ENCODE measurements around the gene CSRNP3.

DNA sequence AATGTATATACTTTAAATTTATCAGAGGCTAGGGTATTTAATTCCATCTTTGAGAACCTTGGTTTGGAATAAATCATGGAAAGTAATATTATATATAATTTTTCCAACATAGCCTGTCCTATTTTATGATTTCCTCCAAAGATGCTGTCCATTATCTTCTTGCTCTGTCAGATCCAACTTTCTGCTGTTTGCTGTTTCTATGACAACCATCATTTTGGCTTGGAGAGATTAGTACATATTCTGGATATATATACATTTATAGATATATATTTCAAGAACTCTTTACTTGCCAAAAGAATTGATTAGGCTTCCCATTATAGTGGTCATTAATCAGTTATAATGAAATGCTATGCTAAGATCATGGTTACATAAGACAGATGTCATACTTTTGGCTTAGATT lies 31.3 kb downstream of the CSRNP3 start:
- TF ChIP-seq, protein P1, sequence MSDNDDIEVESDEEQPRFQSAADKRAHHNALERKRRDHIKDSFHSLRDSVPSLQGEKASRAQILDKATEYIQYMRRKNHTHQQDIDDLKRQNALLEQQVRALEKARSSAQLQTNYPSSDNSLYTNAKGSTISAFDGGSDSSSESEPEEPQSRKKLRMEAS (IDR thresholded peaks at IDR 0.05): no peak
- TF ChIP-seq, protein P2, sequence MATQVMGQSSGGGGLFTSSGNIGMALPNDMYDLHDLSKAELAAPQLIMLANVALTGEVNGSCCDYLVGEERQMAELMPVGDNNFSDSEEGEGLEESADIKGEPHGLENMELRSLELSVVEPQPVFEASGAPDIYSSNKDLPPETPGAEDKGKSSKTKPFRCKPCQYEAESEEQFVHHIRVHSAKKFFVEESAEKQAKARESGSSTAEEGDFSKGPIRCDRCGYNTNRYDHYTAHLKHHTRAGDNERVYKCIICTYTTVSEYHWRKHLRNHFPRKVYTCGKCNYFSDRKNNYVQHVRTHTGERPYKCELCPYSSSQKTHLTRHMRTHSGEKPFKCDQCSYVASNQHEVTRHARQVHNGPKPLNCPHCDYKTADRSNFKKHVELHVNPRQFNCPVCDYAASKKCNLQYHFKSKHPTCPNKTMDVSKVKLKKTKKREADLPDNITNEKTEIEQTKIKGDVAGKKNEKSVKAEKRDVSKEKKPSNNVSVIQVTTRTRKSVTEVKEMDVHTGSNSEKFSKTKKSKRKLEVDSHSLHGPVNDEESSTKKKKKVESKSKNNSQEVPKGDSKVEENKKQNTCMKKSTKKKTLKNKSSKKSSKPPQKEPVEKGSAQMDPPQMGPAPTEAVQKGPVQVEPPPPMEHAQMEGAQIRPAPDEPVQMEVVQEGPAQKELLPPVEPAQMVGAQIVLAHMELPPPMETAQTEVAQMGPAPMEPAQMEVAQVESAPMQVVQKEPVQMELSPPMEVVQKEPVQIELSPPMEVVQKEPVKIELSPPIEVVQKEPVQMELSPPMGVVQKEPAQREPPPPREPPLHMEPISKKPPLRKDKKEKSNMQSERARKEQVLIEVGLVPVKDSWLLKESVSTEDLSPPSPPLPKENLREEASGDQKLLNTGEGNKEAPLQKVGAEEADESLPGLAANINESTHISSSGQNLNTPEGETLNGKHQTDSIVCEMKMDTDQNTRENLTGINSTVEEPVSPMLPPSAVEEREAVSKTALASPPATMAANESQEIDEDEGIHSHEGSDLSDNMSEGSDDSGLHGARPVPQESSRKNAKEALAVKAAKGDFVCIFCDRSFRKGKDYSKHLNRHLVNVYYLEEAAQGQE (IDR thresholded peaks at IDR 0.05): no peak

Measured in liver (tissue), 1 donor.